ENCODE results near the gene GATAD2A. TPM values are rescaled to one million over a fixed set of nuclear protein-coding genes. Genes with fewer than 3 reads are reported as not detected.

Gene GATAD2A
- total RNA-seq, 2 donors from 2014 or later = 41.7 to 138 TPM

DNA sequence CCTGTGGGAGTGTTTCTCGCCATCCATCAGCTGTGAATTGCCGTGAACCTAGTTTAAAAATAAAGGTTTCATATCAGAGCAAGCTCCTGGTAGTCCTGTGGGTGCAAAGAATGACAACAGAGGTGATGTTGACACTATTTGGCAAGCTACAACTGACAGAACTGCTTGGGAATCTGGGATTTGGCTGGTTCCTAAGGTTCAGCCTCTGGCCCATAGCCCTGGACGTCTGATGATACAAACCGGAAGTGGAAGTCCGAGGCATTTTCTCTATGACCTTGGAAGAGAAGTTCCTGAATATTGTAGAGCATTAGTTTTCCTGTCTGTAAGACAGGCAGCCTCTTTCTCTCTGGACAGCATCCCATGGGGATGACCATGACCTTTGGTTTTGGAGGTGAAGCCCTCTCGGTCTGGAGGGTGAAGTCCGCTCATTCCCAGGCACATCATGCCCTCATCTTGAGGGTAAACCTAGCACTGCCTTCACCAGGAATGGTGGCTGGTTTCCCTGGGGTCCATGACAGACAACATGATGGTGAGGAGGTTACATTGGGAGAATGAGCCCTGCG, 29.1 kb downstream of the GATAD2A start:
- H3K36me3 ChIP-seq = no peaks in the 10 kb centered on the region
- H3K9me3 ChIP-seq = no peaks in the 10 kb centered on the region
- DNase-seq (ENCODE audit: low spot score) = no peak
- 68% methylated on average over 8 of the region's 8 CpGs for WGBS
- intact Hi-C loops (cut with DNase I) = no loop called here
- no peaks in the 10 kb centered on the region for H3K4me1 ChIP-seq (replicated peaks)
- no peak overlapping the region for H3K27ac ChIP-seq
- H3K27me3 ChIP-seq (replicated peaks; ENCODE audit: insufficient read depth) = no peaks in the 10 kb centered on the region
- no peak overlapping the region for H3K4me3 ChIP-seq
- TF ChIP-seq CTCF (IDR thresholded peaks at IDR 0.05) (no peak), POLR2A (IDR thresholded peaks at IDR 0.05) (no peak), POLR2AphosphoS5 (IDR thresholded peaks at IDR 0.05) (no peak)

DNA sequence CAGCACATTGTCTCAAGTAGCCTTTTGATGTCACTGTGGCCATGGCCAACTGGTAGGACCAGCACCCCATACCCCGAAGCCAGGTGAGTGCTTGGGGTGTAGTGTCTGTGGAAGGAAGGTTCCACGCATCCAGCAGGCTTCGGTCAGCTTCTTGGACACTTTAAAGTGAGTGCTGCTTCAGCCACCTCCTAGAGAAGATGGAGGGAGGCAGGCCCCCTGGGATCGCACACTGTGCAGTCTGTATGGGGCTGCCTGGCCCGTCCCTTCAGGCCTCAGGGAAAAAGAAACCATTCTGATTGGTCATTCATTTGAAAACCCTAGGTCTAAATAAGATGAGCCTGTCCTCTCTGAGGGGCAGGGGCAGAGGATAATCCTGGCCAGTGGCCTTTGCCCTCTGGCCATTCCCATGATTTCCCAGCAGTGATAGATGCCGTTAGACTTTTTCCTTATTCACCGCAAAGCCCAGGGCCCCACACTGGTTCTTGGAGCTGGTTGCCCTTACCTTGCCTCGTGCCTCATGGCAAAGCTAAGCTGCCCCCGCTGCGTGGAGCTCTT, 30.7 kb downstream of the GATAD2A start:
- Histone ChIP-seq H3K4me1 (replicated peaks) (no peaks in the 10 kb centered on the region), H3K4me3 (no peak overlapping the region)
- no peak for DNase-seq (ENCODE audit: low spot score)

GRCh38 chr19:19438366-19439175, 33.1 kb downstream of the GATAD2A start:
- H3K27ac ChIP-seq = no peak overlapping the region
- no peaks in the 10 kb centered on the region for H3K36me3 ChIP-seq
- 63% methylated on average over 4 of the region's 4 CpGs for WGBS
- H3K9me3 ChIP-seq = no peaks in the 10 kb centered on the region
- DNase-seq (ENCODE audit: low spot score) = no peak
- no peaks in the 10 kb centered on the region for H3K4me1 ChIP-seq (replicated peaks)
- TF ChIP-seq POLR2AphosphoS5 (IDR thresholded peaks at IDR 0.05) = no peak
- TF ChIP-seq POLR2A (IDR thresholded peaks at IDR 0.05) = no peak
- TF ChIP-seq CTCF (IDR thresholded peaks at IDR 0.05) = no peak
- intact Hi-C loops (cut with DNase I) = no loop called here
- no peaks in the 10 kb centered on the region for H3K27me3 ChIP-seq (replicated peaks; ENCODE audit: insufficient read depth)
- H3K4me3 ChIP-seq = no peak overlapping the region

More for the DNA sequence above, 30.7 kb downstream of the GATAD2A start:
- no peaks in the 10 kb centered on the region for H3K36me3 ChIP-seq
- no peaks in the 10 kb centered on the region for H3K27me3 ChIP-seq (replicated peaks; ENCODE audit: insufficient read depth)
- WGBS = 90% methylated on average over 10 of the region's 10 CpGs
- no peak for TF ChIP-seq POLR2A (IDR thresholded peaks at IDR 0.05)
- TF ChIP-seq CTCF (IDR thresholded peaks at IDR 0.05) = no peak
- TF ChIP-seq POLR2AphosphoS5 (IDR thresholded peaks at IDR 0.05) = no peak
- no peaks in the 10 kb centered on the region for H3K9me3 ChIP-seq
- H3K27ac ChIP-seq = no peak overlapping the region
- intact Hi-C loops (cut with DNase I) = no loop called here

DNA sequence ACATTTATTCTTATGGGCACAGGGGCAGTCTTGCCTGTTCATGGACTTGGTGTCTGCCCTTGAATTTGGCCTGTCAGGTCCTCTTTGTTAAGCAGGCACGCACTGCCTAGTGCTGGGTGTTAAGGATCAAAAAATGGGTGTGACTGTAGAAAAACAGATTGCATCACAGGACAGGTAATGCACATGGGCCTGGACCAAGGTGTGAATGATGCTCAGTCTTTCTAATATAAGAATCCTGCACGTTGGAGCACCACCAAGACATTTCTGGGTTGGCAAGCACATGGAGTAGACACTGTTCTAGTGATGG, 33.7 kb downstream of the GATAD2A start:
- H3K36me3 ChIP-seq = no peaks in the 10 kb centered on the region
- WGBS = 69% methylated on average over 2 of the region's 2 CpGs
- no peak for DNase-seq (ENCODE audit: low spot score)
- no peaks in the 10 kb centered on the region for H3K9me3 ChIP-seq
- no peak overlapping the region for H3K27ac ChIP-seq
- intact Hi-C loops (cut with DNase I) = no loop called here
- TF ChIP-seq CTCF (IDR thresholded peaks at IDR 0.05) (no peak), POLR2AphosphoS5 (IDR thresholded peaks at IDR 0.05) (no peak), POLR2A (IDR thresholded peaks at IDR 0.05) (no peak)
- no peak overlapping the region for H3K4me3 ChIP-seq
- H3K27me3 ChIP-seq (replicated peaks; ENCODE audit: insufficient read depth) = no peaks in the 10 kb centered on the region
- H3K4me1 ChIP-seq (replicated peaks) = no peaks in the 10 kb centered on the region

GRCh38 chr19:19443283-19443682, 37.8 kb downstream of the GATAD2A start:
- no peaks in the 10 kb centered on the region for H3K27me3 ChIP-seq (replicated peaks; ENCODE audit: insufficient read depth)
- H3K4me3 ChIP-seq = no peak overlapping the region
- TF ChIP-seq CTCF (IDR thresholded peaks at IDR 0.05) (no peak), POLR2AphosphoS5 (IDR thresholded peaks at IDR 0.05) (no peak), POLR2A (IDR thresholded peaks at IDR 0.05) (no peak)
- no peak for DNase-seq (ENCODE audit: low spot score)
- no peaks in the 10 kb centered on the region for H3K36me3 ChIP-seq
- H3K4me1 ChIP-seq (replicated peaks) = no peaks in the 10 kb centered on the region
- intact Hi-C loops (cut with DNase I) = no loop called here
- no peaks in the 10 kb centered on the region for H3K9me3 ChIP-seq
- 88% methylated on average over 9 of the region's 9 CpGs for WGBS
- no peak overlapping the region for H3K27ac ChIP-seq

All from prostate gland (tissue), 2 donors.